Astrocyte of the spinal cord (primary cell): Measurements from ENCODE around the gene DUSP15.

ENCODE experiments used
- DNase-seq: peaks from one replicate; pipeline ENCODE4 v3.0.0; 2011; ENCODE audit warnings: low read depth, low spot score
- H3K4me3 ChIP-seq: 2 replicates; pipeline ENCODE4 v1.5.1; 2011; ENCODE audit warnings: low read depth, mild to moderate bottlenecking, low read length, moderate library complexity
- CTCF ChIP-seq: IDR thresholded peaks from 2 replicates; pipeline ENCODE4 v1.5.1; 2012; ENCODE audit warnings: low read depth, mild to moderate bottlenecking, low read length, inconsistent platforms
- in situ Hi-C: cut with HindIII; loops from 2 replicates; pipeline ENCODE4 v1.10.0; 2017; ENCODE audit warnings: low sequenced_read_pairs

Gene DUSP15

DNA sequence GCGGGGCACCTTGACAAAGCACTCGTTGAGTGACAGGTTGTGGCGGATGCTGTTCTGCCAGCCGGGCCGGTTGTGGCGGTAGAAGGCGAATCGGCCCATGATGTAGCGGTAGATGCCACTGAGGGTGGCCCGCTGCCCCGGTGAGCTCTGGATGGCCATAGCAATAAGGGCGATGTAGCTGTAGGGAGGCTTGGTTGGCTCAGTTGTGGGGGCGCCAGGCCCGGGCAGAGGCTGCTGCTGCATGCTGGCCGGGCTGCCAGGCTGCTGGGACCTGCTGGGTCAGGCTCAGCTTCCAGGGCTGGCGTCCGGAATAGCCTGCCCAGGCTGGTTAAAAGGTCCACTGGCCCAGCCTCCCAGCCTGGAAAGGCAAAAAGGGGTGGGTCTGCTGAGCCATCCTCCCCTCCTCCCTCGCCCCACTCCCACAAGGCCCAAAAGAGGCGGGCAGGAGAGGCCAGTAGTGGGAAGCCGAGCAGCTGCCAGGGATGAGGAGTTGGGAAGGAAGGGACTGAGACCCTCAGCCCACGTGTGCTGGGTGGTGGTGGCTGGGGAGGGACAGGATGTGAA, 24.9 kb downstream of the DUSP15 start, which contains the start of gene FOXS1:
Gene FOXS1 (minus strand): TSS at position 305 of the 564 bp plus-strand sequence. CDS start 62 bp downstream, at position 243.
- no peak for TF ChIP-seq CTCF
- peak within 1 kb of the TSS; percentile 18 for H3K4me3 ChIP-seq
- in situ Hi-C loops = no loop called here
- DNase-seq = peak; percentile 36

GRCh38 chr20:31844737-31845299, 25.5 kb downstream of the DUSP15 start:
- no peak for DNase-seq
- peak overlapping the region; percentile 18 for H3K4me3 ChIP-seq
- in situ Hi-C loops = no loop called here
- TF ChIP-seq CTCF = no peak

DNA sequence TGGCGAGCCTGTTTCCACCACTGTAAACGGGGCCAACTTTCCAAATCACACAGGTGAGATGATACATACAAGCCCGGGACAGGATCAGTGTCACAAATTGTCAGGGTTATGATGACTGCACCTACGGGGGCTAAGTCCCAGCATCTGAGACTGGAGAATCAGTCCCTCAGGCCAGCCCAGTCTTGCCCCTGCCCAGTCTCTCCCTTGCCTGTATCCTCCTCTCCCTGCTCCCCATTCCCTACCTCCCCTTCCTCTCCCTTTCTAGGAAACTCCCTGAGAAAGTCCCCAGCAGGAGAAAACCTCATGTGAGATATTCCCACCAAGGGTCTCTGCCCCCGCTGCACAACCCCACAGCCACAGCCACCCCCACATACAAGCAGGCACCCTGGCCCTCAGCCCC, 26.4 kb downstream of the DUSP15 start:
- TF ChIP-seq CTCF = no peak
- no peak for DNase-seq
- in situ Hi-C loops = no loop called here
- peak overlapping the region; percentile 18 for H3K4me3 ChIP-seq

DNA sequence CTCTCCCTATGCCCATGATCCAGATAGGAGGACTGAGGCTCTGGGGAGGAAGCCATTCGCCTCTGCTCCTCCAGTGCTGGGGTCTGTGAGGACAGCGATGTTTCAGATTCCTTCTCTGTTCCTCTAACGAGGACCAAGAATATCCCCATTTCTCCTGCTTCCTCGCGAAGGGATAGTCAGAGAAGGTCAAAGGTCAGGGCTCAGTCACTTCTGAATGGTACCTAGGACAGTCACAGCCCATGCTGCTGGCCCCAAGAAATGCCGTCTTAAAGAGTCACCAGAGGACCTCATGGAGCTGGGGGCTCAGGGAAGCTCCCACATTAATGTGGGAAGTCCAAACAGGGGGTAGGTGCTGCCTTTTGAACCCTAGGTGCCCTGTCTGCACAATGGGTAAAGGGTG, 27.0 kb downstream of the DUSP15 start:
- no peak overlapping the region for H3K4me3 ChIP-seq
- in situ Hi-C loops = no loop called here
- no peak for TF ChIP-seq CTCF
- DNase-seq = no peak

DNA sequence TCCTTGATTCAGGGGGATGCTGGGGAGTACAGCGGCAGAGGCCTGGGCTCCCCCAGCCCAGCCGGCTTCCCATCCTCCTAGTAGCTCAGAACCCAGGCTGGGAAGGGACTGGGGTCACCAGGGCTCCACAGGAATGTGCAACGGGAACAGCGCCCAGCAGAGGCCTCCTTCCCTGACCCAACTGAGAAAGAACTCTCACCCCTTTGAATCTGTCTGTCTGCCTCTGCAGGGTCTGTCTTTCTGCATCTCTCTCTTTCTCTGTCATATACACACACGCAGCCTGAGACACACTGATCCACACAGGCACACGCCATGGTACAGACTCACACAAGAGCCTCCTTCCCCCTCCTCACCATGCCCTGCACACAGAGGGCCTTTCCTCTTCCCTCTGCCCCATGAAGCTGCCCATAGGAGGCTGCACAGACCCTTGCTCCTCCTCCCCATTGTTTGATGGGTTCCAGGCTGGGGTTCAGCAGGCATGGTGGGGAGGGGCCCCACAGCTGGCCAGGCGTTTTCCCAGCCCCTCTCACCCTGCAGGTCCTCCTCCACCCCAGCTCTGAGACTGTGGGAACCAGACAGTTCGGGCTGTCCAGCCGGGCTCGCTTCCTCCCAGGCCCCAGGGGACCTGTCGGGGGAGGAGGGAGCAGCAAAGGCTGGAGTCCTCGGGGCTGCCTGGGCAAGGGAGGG, 27.7 kb downstream of the DUSP15 start:
- peak; percentile 81 for DNase-seq
- H3K4me3 ChIP-seq = no peak overlapping the region
- TF ChIP-seq CTCF = no peak
- in situ Hi-C loops = no loop called here

GRCh38 chr20:31841928-31842327, 28.4 kb downstream of the DUSP15 start:
- DNase-seq = peak; percentile 87
- no peak overlapping the region for H3K4me3 ChIP-seq
- in situ Hi-C loops = no loop called here
- no peak for TF ChIP-seq CTCF
